Neural progenitor cell (in vitro differentiated cells): ENCODE data around the gene COL8A2.

Experiments used
- EZH2phosphoT487 ChIP-seq: fragments of 200-600 bp; sonication (generic); IDR thresholded peaks from 2 replicates; pipeline ENCODE4 v1.6.1; 2017; ENCODE audit warnings: antibody characterized with exemption
- TF ChIP-seq, protein P1 (sequence below): fragments of 200-600 bp; sonication (generic); IDR thresholded peaks from 2 replicates; pipeline ENCODE4 v1.5.1; 2017; ENCODE audit warnings: antibody characterized with exemption, mild to moderate bottlenecking

DNA sequence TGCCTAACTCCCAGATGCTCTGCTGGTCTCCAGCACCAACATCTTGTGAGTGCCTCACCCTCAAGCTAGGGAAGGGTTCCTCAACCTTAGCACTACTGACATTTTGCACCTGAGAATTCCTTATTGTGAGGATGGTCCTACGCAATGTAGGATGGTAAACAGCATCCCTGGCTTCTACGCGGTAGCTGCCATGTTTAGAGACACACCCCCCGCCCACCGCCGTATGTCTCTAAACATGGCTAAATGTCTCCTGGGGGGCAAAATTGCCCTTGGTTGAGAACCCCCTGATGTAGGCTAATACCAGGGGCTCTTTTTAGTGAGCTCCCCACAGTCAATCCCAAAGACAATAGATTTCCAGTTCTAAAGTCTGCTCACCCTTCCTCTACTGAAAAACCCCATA lies 28.5 kb upstream of the COL8A2 start:
- TF ChIP-seq, protein P1, sequence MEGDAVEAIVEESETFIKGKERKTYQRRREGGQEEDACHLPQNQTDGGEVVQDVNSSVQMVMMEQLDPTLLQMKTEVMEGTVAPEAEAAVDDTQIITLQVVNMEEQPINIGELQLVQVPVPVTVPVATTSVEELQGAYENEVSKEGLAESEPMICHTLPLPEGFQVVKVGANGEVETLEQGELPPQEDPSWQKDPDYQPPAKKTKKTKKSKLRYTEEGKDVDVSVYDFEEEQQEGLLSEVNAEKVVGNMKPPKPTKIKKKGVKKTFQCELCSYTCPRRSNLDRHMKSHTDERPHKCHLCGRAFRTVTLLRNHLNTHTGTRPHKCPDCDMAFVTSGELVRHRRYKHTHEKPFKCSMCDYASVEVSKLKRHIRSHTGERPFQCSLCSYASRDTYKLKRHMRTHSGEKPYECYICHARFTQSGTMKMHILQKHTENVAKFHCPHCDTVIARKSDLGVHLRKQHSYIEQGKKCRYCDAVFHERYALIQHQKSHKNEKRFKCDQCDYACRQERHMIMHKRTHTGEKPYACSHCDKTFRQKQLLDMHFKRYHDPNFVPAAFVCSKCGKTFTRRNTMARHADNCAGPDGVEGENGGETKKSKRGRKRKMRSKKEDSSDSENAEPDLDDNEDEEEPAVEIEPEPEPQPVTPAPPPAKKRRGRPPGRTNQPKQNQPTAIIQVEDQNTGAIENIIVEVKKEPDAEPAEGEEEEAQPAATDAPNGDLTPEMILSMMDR, result no peak
- TF ChIP-seq EZH2phosphoT487, result no peak
